ENCODE measurements around the gene IL19.
"Not testable (repeated sequence)": the region's sequence is repeated elsewhere in the genome, so short reads cannot be mapped to it uniquely, and the experiment has no call there.

The IL19 gene

DNA sequence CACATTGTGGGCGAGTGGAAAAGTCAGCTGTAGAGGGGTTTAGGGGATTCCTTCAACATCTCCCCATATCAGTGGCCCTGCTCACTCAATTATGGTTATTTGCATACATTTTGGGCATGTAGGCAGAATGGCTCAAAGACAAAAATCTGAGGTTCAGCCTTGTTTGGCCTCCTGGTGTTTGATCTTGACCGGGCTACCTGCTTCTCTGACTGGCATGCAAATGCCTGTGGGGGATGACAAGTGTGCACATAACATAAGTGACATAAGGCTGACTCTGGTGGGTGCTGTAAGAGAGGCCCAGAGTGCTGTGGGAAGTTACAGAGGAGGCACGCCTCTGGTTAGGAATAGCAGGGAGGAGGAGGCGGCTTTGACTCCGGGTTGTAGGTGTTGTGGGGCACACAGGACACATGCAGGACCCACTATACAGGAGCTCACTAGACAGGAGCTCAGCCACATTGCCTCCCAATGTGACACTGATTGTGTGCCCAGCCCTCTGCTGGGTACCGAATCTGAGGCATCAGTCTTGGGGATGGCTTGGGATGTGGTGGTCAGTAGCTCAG, 29.4 kb upstream of the IL19 start:
- no peak for DNase-seq

DNA sequence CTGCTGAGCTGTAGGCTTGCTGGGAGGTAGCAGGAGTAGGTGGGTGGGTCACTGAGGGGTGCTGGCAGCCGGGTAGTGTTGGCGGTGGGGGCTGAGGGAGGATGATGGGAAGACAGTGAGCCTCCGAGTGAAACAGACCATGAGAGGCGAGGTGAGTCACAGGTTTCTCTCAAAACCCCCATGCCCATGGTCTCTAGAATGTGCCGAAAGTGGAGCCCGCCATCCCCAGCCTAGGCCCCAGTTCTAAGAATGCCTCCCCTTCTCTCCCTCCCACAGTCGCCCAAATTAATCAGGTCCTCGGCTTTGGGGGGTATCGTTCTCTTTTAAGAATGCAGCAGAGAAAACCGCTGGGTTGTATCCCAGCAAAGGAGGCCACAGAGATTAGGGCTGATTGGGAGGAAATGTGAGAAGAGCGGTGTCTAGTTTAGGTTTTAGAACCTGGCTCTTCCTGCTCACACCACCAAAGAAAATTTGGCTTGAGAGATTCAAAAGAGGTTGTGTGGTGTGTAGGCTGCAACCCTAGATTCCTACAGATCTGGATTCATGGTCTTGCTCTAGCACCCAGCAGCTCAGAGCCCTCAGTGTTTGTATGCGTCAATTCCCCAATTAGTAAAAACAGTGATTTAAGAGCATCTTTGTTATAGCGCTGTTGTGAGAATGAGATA, 27.7 kb upstream of the IL19 start:
- no peak for DNase-seq

DNA sequence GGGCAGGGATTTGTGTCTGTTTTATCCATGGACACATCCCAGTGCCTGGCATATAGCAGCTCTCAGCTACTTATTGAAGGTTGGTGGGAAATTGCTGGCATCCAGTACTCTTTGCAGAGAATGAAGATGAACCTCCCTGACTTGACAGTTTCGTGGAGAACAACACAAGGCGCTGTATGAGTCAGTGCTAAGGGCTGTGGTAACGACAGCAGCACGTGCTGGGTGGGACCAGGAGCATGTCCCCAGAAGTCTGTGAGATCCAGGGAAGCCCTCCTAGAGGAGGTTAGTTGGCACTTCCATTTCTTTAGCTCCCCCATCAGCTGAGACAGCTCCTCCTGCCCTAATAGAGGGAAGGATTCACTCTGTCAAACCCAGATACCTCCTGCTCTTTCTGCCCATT, 25.9 kb upstream of the IL19 start:
- no peak for DNase-seq

DNA sequence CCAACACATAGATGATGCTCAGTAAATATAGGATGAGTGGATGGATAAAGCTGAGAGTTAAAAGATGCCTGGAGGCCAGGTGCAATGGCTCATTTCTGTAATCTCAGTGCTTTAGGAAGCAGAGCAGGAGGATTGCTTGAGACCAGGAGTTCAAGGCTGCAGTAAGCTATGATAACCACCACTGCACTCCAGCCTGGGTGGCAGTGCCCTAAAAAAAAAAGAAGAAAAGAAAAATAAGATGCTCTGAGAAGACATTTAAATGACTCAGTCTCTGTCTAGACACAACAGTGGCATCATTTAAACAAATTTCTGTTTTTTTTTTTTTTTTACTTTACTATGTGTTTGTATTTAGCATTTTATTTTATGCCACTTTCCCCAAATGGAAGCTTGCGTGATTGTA, 25.3 kb upstream of the IL19 start:
- DNase-seq = no peak

DNA sequence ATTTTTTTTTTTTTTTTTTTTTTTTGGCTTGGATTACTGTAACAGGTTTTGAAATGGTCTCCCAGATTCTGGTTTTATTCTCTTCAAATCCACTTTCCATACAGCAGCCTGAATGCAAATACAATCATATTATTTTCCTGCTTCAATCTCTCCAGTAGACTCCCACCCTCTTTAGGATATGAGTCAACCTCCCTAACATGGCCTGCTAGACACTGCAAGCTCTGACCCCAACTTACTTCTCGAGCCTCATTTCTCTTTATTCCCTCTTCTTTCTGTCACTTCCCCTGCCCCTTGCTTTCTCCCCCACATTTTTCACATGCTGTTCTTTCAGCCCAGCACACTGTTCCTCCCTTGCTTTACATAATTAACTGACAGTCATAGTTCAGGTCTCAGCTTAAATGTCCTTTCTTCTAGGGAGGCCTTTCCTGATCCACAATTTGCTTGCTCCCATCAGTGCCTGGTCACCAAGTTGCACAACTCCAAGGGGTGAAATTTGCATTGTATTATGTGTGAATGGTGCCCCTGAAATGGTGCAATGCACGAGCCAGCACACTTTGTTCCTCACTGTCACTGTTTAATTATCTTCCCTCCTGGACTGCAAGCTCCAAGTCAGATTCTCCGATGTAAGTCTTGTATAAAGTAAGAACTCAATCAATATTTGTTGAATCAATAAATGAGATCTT, 22.1 kb upstream of the IL19 start:
- DNase-seq = peak in 1 of 2 donors; percentile 45

DNA sequence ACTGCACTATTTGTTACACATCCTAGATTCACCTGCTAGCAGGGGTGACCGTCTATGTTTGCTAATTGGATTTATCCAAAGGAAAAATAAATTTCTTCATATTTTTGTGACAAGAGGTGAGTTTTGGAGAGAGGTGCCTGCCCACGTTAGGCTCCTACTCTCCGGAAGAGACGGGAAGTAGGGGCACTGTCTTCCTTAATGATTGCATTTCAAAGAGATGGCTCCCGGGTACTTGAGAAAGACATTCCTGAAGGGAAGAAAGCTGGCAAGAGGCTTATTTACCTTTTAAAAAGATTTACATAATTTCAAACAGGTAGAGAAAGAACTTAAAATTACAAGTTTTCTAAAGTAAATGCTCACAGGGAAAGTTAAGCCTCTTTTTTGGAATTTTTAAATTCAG, 18.7 kb upstream of the IL19 start:
- DNase-seq = no peak

DNA sequence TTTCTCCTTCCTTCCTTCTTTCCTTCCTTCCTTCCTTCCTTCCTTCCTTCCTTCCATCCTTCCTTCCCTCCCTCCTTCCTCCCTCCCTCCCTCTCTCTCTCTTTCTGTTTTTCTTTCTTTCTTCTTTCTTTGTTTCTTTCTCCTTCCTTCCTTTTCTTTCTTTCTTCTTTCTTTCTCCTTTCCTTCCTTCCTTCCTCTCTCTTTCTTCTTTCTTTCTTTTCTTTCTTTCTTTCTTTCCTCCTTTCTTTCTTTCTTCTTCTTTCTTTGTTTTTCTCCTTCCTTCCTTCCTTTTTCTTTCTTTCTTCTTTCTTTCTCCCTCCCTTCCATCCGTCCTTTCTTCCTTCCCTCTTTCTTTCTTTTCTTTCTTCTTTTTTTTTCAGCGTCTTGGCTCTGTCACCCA, 18.1 kb upstream of the IL19 start:
- DNase-seq = no peak

DNA sequence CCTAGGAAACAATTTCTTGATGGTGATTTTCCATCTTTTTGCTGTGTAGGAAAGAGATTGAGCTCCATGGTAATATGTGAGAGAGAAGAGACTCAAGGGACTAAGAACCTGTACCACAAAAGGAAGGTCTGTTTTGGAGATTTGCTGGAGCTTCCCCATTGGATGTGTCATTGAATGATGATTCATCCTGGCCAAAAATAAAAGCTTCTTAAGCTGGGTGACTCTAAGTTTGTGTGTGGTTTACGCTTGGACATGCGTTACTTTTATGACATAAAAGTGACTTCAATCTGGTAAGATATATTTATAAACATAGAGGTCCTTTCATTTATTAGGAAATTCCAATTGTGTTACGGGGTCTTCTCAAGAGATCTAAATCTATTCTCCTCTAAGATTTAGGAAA, 17.4 kb upstream of the IL19 start:
- DNase-seq = peak; percentile 82 to 92

DNA sequence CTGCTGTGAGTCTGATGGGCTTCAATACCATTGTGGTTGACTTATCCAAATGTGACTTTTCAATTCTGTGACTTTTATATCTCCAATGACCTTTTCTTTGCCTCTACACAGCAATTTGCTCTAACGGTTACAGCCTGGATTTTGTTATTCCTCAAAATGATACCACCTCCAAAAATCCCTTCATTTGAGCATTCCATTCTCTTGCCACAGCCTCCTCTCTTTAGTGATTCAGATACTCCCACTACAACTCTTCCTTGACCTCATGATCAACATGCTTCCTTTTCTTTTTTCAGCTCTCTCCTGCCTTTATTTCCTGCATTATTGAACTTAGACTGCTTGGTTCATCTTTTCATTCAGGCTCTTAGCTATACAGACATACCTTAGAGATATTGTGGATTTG, 16.6 kb upstream of the IL19 start:
- DNase-seq = peak in 1 of 2 donors; percentile 74

DNA sequence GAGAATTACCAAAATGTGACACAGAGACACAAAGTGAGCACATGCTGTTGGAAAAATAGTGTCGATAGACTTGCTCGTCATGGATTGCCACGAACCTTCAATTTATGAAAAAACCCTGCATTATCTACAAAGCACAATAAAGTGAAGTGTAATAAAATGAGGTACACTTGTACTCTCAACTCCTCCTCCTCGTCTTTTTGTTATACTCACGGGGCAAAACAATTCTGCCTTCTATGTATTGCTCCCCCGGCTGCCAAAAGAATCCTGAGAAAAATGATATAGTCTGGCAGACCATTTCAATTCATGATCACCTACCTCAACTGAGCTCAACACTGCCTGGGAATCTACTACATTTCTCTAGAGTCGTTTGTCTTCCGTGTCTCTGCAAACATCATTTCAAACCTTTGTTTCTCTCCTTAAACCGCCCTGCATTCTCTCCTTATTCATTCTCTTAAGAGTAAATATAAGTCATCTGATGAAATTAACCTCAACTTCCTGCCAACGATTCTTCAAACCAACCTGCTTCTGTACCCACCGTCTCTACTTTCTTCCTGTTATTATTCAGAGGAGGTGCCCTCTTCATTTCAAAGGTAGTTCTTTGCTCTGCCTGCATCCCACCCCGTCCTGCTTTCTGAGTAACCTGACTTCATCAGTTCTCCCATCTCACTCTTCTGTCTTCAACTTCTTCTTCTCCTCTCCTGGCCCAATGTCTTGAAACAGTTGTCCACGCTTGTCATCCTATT, 12.9 kb upstream of the IL19 start:
- no peak for DNase-seq

DNA sequence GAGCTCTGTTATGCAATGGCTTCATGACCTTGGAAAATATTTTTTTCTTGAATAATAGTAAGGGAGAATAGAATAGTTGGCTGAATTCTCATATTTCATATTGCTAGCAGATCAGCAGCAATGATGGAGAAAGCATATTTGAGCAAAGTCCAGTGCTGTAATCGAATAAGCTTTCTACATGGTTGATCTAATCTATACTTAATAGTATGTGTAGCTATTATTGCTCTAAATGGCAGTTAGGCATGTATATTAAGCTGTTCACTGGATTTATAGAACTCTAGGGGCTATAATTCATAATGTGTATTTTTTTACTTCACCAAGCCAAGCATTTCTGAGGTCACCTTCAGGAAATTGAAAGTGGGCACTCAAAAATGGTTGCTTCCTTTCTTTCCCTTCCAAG, 10.0 kb upstream of the IL19 start:
- DNase-seq = no peak

DNA sequence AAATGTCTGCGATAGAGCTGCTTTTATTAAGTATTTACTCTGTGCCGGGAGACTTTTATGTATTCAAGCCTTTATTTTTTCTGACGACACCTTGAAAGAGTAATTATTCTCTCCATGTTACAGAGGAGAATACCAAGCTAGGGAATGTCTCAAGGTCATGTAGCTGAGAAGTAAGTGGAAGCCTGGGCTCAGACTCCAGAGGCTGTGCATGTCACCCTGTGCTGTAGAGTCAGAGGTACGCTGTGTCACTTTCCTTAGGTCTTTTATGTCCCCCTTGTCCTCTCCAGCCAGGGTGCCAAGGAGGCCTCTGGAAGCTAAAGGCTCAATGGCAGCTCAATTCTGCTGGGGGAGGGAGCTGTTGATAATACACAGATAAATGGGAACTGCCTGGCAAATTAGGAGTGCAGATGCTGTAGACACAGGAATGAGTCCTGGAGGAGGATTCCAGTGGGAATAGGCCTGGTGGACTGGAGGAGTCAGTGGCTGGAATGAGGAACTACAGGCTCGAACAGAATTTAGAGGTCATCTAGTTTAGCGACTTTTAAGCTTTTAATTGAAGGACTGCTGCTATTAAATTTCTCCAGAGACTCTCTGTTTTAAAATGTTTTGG, 9.3 kb upstream of the IL19 start:
- no peak for DNase-seq

DNA sequence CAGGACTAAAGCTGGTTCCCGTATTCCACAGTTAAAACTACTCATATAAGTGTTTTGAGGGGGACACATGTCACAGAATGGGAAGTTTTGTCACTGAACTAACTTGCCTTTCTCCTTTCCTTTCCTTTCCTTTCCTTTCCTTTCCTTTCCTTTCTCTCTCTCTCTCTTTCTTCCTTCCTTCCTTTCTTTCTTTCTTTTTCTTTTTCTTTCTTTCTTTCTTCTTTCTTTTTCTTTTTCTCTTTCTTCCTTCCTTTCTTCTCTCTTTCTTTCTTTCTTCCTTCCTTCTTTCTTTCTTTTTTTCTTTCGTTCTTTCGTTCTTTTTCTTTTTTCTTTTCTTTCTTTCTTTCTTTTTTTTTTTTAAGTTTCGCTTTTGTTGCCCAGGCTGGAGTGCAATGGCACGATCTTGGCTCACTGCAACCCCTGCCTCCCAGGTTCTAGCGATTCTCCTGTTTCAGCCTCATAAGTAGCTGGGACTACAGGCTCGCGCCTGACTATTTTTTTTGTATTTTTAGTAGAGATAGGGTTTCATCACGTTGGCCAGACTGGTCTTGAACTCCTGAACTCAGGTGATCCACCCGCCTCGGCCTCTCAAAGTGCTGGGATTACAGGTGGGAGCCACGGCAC, 7.7 kb upstream of the IL19 start:
- not testable (repeated sequence) for DNase-seq

DNA sequence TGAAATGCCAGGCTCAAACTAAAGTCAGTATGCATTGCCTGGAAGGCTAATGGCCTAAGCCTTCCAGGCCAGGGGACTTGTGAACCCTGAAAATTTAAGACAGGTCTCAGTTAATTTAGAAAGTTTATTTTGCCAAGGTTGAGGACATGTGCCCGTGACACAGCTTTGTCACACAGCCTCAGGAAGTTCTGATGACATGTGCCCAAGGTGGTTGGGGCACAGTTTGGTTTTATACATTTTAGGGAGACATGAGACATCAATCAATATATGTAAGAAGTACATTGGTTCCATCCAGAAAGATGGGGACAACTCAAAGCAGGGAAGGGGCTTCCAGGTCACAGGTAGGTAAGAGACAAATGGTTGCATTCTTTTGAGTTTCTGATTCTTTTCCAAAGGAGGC, 4.8 kb upstream of the IL19 start:
- not testable (repeated sequence) for DNase-seq

DNA sequence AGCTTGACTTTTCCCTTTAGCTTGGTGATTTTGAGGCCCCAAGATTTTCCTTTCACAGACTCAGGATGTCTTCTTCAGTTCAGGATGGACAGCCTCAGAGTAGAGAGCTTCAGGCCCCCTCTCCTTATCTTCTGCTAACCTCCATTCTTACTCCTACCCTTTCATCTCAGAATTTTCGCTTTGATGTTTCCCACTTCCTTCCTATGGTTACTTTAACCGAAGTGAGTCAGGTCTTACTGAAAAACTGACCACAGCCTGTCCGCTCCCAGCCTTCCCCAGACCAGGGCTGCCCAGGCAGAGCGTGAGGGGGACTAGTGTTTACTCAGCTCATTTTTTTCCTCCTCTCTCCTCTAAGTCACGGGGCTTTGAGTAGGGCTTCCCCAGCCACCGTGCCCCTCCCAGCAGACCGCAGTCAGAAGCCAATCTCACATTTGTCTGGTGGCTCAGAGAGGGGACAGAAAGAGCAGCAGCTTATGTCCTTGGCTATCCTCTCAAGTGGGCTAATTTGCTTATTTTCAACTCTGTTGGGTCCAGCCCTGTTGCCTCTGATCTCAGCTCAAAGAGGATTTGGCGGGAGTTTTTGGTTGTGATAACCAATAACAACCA, 4.2 kb upstream of the IL19 start:
- peak; percentile 78 to 82 for DNase-seq

DNA sequence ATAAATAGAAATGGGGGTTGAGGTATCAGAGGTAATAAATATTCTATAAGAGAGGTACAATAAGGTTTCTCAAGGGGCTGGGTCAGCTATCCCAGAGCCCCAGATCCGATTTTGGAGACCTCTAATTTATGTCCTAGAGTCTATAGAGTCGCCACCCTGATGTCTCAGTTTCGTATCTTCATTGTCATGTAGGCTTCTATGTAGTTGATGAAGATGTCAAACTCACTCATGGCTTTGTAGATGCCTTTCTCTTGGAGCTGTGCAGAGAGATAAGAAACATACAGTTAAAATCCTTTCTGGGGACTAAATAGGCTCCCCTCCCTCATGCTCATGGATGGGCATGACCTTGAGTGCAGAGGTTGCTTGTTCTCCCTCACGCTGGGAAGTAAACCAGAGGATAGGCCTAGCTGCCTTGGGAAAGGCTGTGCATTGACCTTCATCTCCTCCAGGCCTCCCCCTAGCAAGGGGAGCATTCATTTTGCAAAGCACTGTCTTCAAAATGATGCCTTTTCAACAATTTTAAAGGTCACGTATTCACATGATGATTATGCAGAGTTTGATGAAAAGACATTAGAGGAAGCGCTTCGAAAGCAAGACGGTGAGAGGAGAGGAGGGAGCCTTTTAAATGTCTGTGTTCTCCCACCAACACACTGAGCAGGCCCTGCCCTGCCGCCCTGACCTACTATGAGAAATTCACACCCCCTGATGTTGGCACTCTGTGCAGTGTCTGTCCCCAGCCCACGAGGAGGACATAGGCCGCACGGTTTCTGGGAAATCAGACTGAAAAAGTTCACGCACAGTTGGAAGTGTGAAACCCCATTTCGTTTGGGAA, 1.9 kb upstream of the IL19 start:
- DNase-seq = no peak

DNA sequence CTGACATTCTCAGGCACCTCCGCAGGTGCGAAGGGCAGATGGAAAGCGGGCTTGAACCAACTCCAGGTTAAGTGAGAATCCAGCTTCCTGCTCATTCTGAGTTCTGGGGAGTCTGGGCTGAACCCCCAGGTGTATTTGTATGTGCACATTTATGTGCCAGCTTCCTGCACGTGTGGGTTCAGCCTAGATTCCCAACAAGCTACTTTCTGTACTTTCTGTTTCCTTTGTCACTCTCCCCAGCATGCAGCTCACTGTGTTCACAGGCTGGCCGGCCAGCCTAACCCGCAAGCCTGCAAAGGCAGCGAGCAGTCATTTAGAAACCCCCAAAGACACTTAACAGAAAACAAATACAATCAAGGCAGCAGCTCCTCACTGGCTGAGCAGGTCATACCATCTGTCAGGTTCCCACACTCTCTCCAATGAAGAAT, 1.3 kb upstream of the IL19 start:
- no peak for DNase-seq

DNA sequence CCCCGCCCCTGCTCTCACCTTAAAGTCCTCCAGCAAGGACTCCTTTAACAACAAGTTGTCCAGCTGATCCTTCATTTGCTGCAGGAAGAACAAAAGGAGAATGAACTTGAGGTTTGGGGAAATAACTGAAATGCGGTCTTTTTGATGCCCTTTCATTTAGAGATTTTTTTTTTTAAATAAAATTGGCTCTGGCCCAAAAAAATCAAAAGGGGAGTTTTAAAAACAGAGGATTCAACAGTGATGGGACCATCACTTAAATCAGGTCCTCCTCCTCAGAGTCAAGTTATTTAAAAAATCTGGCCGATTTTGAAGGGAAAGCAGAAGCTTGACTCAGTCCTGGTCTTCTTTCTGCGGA, 742 bp downstream of the IL19 start:
- no peak for DNase-seq

DNA sequence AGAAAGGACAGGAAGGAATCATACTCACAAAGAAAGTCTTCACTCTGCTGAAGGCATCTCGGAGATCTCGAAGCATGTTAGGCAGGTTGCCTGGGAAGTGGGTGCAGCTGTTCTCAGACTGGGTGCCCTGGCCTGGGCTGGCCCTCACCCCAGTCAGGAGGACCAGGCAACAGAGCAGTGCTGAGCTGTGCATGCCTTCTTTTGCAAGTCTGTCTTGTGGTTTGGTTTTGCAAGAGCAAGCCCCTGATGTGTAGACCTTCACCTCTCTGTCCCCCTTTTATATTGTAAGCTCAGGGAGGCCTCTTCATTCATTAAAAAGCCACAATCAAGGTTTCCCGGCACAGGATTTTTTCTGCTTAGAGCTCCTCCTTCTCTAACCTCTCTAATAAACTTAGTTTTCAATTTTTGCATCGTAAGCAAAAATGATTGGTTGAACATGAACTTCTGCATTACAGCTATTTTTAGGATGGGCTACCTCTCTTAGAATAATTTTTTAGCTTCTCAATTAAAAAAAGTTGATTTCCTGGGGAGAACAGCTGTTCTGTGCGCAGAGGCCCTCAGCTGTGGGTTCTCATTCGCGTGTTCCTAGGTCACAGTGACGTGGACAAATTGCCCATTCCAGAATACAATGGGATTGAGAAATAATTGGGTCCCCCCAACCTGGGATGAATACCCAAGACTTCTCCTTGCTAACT, 1.8 kb downstream of the IL19 start, which contains the start of gene IL10:
Gene IL10, minus strand, starts transcription at position 252 of the 695 bp plus-strand sequence. Its CDS starts 59 bp downstream, at position 193.
- no peak for DNase-seq

DNA sequence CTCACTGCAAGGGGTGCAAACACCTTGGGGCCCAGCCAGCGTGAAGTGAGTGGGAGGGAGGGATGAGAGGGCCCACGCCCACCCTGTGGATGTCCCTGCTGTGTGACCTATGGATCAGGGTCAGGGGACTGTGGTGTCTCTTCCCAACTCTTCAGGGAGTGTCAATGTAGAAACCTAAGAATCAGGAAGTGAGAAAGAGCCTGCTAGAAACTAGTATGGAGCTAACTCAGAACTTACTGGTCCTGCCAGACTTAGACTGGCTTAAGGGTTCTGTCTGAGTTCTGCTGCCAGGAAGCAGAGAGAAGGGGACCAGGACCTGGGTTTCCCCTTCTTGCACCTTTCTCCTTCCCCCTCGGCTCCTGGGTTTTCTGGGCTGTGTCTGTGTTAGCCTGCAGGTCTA, 3.5 kb downstream of the IL19 start:
- peak; percentile 42 to 50 for DNase-seq

DNA sequence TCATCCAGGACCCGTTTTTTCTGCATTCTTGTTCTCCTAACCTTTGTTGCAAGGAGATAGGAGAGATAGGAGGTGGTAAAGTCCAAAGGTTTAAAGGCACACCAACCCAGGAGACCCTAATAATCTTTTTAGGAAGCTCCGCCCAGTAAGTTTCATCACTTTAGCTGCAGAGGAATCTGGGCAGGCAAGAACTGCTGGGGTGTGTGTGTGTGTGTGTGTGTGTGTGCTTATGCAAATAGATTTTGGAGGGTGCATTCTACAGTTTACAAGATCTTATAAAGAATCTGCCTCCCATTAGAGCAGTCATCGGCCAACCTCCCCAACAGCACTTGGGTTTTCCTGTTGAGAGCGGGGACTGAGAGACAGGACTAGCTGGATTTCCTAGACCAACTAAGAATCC, 5.7 kb downstream of the IL19 start:
- peak in 1 of 2 donors; percentile 32 for DNase-seq

Measured in inflammatory macrophage treated with lipopolysaccharide for 1 hour (primary cell).